ENCODE measurements around the gene CNTNAP5. TPM values are rescaled to one million over a fixed set of nuclear protein-coding genes. Genes with fewer than 3 reads are reported as not detected.

The CNTNAP5 gene
- total and polyA plus RNA-seq, 2 experiments from 2014 or later = 0.03 TPM; not detected in 1

DNA sequence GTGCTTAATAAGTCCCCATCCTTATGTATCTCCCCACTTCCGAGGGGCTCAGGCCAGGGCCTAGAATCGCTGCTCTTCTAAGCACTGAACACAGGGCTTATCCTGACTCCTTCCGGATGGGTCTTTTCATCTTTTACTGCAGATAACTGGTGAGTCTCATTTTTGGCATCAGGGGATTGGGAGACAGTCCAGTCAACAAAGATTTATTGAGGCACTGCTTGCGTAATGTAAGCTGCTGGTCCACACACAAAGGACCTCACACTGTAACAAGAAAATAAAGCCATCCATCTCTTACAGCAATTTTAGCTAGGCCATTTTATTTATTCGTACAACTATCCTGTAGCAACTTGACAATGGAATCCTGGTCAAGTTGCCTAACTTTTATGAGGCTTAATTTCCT, 600.5 kb downstream of the CNTNAP5 start:
- no peak overlapping the region for H3K4me3 ChIP-seq
- H3K27ac ChIP-seq = no peak overlapping the region
- DNase-seq (ENCODE audit: low read depth in 1 of 2, low spot score in 1 of 2) = no peak
- no peaks in the 10 kb centered on the region for H3K36me3 ChIP-seq
- H3K9me3 ChIP-seq (ENCODE audit: low read depth) = no peaks in the 10 kb centered on the region
- TF ChIP-seq CTCF (IDR thresholded peaks at IDR 0.05; ENCODE audit: low read depth, low read length) = no peak
- H3K4me1 ChIP-seq (ENCODE audit: low read depth) = no peaks in the 10 kb centered on the region
- no peaks in the 10 kb centered on the region for H3K27me3 ChIP-seq

DNA sequence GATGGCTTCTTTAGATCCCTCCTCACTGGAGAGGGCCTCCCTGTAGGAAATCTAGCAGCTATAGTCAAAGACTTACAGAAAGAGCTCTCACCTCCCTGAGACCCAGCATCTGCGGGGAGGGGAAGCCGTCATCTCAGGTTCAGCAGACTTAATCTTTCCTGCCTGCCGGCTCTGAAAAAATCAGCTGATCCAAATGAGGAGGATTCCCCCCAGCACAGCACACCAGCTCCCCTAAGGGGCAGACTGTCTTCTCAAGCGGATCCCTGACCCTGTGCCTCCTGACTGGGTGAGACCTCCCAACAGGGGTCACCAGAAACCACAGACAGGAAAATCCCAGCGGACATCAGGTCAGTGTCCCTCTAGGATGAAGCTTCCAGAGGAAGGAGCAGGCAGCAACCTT, 601.9 kb downstream of the CNTNAP5 start:
- Histone ChIP-seq H3K4me3 (no peak overlapping the region), H3K4me1 (ENCODE audit: low read depth) (no peaks in the 10 kb centered on the region), H3K27ac (no peak overlapping the region), H3K9me3 (ENCODE audit: low read depth) (no peaks in the 10 kb centered on the region), H3K36me3 (no peaks in the 10 kb centered on the region), H3K27me3 (no peaks in the 10 kb centered on the region)
- DNase-seq (ENCODE audit: low read depth in 1 of 2, low spot score in 1 of 2) = no peak
- no peak for TF ChIP-seq CTCF (IDR thresholded peaks at IDR 0.05; ENCODE audit: low read depth, low read length)

- H3K27ac ChIP-seq = no peak overlapping the region
- no peak for TF ChIP-seq CTCF (IDR thresholded peaks at IDR 0.05; ENCODE audit: low read depth, low read length)
- H3K4me3 ChIP-seq = no peak overlapping the region
- peaks cover 2% of the 10 kb centered on the region for H3K9me3 ChIP-seq (ENCODE audit: low read depth)
- no peaks in the 10 kb centered on the region for H3K36me3 ChIP-seq
- no peak for DNase-seq (ENCODE audit: low read depth in 1 of 2, low spot score in 1 of 2)
- H3K4me1 ChIP-seq (ENCODE audit: low read depth) = no peaks in the 10 kb centered on the region
- H3K27me3 ChIP-seq = no peaks in the 10 kb centered on the region
Measured at GRCh38 chr2:124633812-124634211, 608.7 kb downstream of the CNTNAP5 start.

DNA sequence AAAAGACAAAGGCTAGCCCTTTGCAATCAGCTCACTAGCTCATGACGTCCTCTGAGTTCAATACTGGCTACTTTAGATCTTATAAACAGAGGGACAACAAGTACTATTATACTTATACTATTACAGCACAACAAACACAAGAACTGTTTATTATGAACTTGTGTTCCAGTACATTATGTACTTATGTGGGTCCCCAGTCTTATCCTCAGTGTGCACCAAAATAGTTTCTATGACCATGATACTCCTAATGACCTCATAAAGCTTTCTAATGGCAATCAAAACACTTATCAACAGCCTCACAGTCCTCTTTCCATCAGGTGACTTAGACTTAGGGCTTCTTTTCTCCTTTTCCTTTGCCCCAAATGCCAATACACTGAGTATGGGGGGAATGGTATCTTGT, 614.4 kb downstream of the CNTNAP5 start:
- no peak for DNase-seq (ENCODE audit: low read depth in 1 of 2, low spot score in 1 of 2)
- Histone ChIP-seq H3K4me3 (no peak overlapping the region), H3K36me3 (no peaks in the 10 kb centered on the region), H3K4me1 (ENCODE audit: low read depth) (no peaks in the 10 kb centered on the region), H3K27me3 (no peaks in the 10 kb centered on the region), H3K27ac (no peak overlapping the region), H3K9me3 (ENCODE audit: low read depth) (peaks cover 3% of the 10 kb centered on the region)
- no peak for TF ChIP-seq CTCF (IDR thresholded peaks at IDR 0.05; ENCODE audit: low read depth, low read length)

DNA sequence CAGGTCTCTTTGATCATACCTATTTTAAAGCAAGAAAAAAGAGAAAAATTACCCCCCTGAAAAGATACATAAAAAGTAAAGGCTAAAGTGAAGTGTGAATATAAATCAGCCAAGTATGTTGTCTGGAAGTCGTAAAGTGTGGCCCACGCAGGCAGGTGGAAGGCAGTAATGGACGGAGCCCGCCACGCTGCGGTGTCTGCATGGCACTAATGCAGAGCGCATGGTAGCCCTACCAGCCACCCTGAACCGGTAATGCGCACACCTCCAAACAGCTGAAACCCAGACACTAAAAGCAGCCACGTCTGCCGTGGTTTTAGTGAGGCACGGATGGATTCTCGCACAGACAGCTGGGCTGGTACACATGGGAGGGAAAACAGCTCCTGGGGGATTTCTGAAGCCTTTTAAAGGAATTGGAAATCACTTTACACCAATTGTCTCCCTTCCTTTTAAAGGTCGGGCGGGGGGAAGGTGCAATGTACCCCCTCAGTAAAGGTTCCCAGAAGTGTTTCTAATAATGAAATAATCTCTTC, 615.2 kb downstream of the CNTNAP5 start:
- TF ChIP-seq CTCF (IDR thresholded peaks at IDR 0.05; ENCODE audit: low read depth, low read length) = no peak
- Histone ChIP-seq H3K4me3 (no peak overlapping the region), H3K27ac (no peak overlapping the region), H3K36me3 (no peaks in the 10 kb centered on the region), H3K9me3 (ENCODE audit: low read depth) (peaks cover 3% of the 10 kb centered on the region), H3K27me3 (no peaks in the 10 kb centered on the region), H3K4me1 (ENCODE audit: low read depth) (no peaks in the 10 kb centered on the region)
- DNase-seq (ENCODE audit: low read depth in 1 of 2, low spot score in 1 of 2) = no peak
